ENCODE results near the gene KIF21A. TPM values are rescaled to one million over a fixed set of nuclear protein-coding genes. Genes with fewer than 3 reads are reported as not detected.
A peak's percentile ranks its signal among the peaks of the same experiment; 100 is the strongest.

Gene KIF21A
- total RNA-seq, 1 donor from 2014 or later = 26.4 TPM

GRCh38 chr12:39272871-39273655, 169.9 kb downstream of the KIF21A start:
- peak; percentile 13 for DNase-seq (ENCODE audit: low spot score)

GRCh38 chr12:39269492-39269891, 173.4 kb downstream of the KIF21A start:
- DNase-seq (ENCODE audit: low spot score) = no peak

- DNase-seq (ENCODE audit: low spot score) = no peak
Measured at GRCh38 chr12:39267886-39268285, 175.0 kb downstream of the KIF21A start.

GRCh38 chr12:39252628-39253027, 190.3 kb downstream of the KIF21A start:
- no peak for DNase-seq (ENCODE audit: low spot score)

Other genes starting within 250 kb of the KIF21A start
- 0.63 TPM for gene ABCD2, start 176.7 kb upstream of the KIF21A start, total RNA-seq

All from mucosa of gallbladder (tissue), 1 donor.